Measurements from ENCODE around the gene TNS2. TPM values are rescaled to one million over a fixed set of nuclear protein-coding genes. Genes with fewer than 3 reads are reported as not detected.
A peak's percentile ranks its signal among the peaks of the same experiment; 100 is the strongest.

TNS2 gene
- total and polyA plus RNA-seq, 9 of the 15 experiments (the other 6 are each of a cell fraction or from before 2014, with no cell fraction given): 0.28 to 3.1 (median 1.2) TPM; not detected in 1

GRCh38 chr12:53047221-53048032, 2.4 kb upstream of the TNS2 start (continued):
- TF ChIP-seq ZBTB7A (IDR thresholded peaks at IDR 0.05; ENCODE audit: borderline replicate concordance, control insufficient read depth, low read depth, low read length) (peak; percentile 86; the same call in 1 of the 2 replicates), POLR2G (IDR thresholded peaks at IDR 0.05; ENCODE audit: low read depth, low read length) (peak; percentile 23), ELF1 (tag; IDR thresholded peaks at IDR 0.05) (0 out of 2 replicates have a peak, but pooled peaks have one; percentile 6), RB1 (IDR thresholded peaks at IDR 0.05; ENCODE audit: low read depth) (peak; percentile 81; the same call in 1 of the 2 replicates), NR2C2 (CRISPR knock-in tag; IDR thresholded peaks at IDR 0.05) (no peak), NR2C2 (tag; IDR thresholded peaks at IDR 0.05) (peak; percentile 80), SNRNP70 (optimal IDR thresholded peaks at IDR 0.05; ENCODE audit: low read depth, low read length) (no peak), CXXC5 (CRISPR knock-in tag; IDR thresholded peaks at IDR 0.05) (peak; percentile 24), ZNF639 (CRISPR knock-in tag; conservative IDR thresholded peaks at IDR 0.05 in 1 of 2, IDR thresholded peaks at IDR 0.05 in 1 of 2) (peak in 1 of 2 experiments; percentile 95; a peak in 2 of 4 replicates), SIN3A (IDR thresholded peaks at IDR 0.05; ENCODE audit: borderline replicate concordance in 2 of 2, control insufficient read depth in 1 of 2, low read depth in 2 of 2, low read length in 2 of 2) (0 out of 4 replicates have a peak, but pooled peaks of 1 of the 2 experiments have one; percentile 12), THAP12 (CRISPR knock-in tag; IDR thresholded peaks at IDR 0.05) (peak; percentile 34; the same call in 1 of the 2 replicates), ZFX (CRISPR knock-in tag; IDR thresholded peaks at IDR 0.05) (peak; percentile 41; the same call in 1 of the 2 replicates), ZNF395 (CRISPR knock-in tag; IDR thresholded peaks at IDR 0.05) (peak; percentile 63; the same call in 1 of the 2 replicates), ZNF589 (CRISPR knock-in tag; IDR thresholded peaks at IDR 0.05; ENCODE audit: low read depth) (peak; percentile 37; the same call in 1 of the 2 replicates), MCM5 (IDR thresholded peaks at IDR 0.05; ENCODE audit: low read depth) (no peak), FOXP1 (CRISPR knock-in tag; IDR thresholded peaks at IDR 0.05) (no peak; the same call in 1 of the 2 replicates)
